CD4-positive, alpha-beta T cell (primary cell): ENCODE data around the gene DLGAP4. TPM values are rescaled to one million over a fixed set of nuclear protein-coding genes. Genes with fewer than 3 reads are reported as not detected.

Experiments
- ATAC-seq: fragments of 200-7000 bp; cut with Tn5 transposase; one replicate; pipeline ENCODE4 v1.10.0; 2022; ENCODE audit warnings: mild to moderate bottlenecking; ENCODE audit not compliant: poor library complexity
- CTCF ChIA-PET: fragments of 350-600 bp; sonication (Branson Sonifier 250); formaldehyde crosslinking; loops from one replicate; lab custom pipeline; 2021; ENCODE audit warnings: antibody characterized with exemption, inconsistent platforms; lab: Charles Lee
- POLR2A ChIA-PET: fragments of 350-600 bp; sonication (Branson Sonifier 250); formaldehyde crosslinking; loops from one replicate; lab custom pipeline; 2021; ENCODE audit warnings: antibody characterized with exemption, inconsistent platforms; lab: Charles Lee
- DNase-seq, 14 experiments: peaks; one replicate each; pipeline ENCODE4 v3.0.0-alpha.2; 2013 to 2020; ENCODE audit warnings: mixed read lengths in 2 of 14
- H3K27ac ChIP-seq, 2 donors: one replicate each; pipeline versions ENCODE4 v1.5.1 to v1.7.0; 2013; ENCODE audit warnings: low read length in 2 of 2, low read depth in 1 of 2, mild to moderate bottlenecking in 1 of 2
- H3K27me3 ChIP-seq, 2 experiments: 1 replicate in 1 of 2; 2 replicates in 1 of 2; pipeline versions ENCODE4 v1.6.1 to v1.7.0; 2013; ENCODE audit warnings: low read length in 2 of 2, control low read depth in 1 of 2, mild to moderate bottlenecking in 1 of 2, moderate library complexity in 1 of 2; ENCODE audit not compliant: insufficient read depth in 2 of 2, control insufficient read depth in 1 of 2
- H3K36me3 ChIP-seq: one replicate; pipeline ENCODE4 v1.6.1; 2013; ENCODE audit warnings: low read length, control low read depth; ENCODE audit not compliant: insufficient read depth
- H3K4me1 ChIP-seq: one replicate; pipeline ENCODE4 v1.6.1; 2013; ENCODE audit warnings: low read length, control low read depth; ENCODE audit not compliant: insufficient read depth
- H3K4me3 ChIP-seq: one replicate; pipeline ENCODE4 v1.5.1; 2013; ENCODE audit warnings: mild to moderate bottlenecking, low read length, moderate library complexity
- H3K9me3 ChIP-seq, 2 experiments: 1 replicate in 1 of 2; 2 replicates in 1 of 2; pipeline versions ENCODE4 v1.6.1 to v1.7.0; 2013; ENCODE audit warnings: low read length in 2 of 2, mild to moderate bottlenecking in 2 of 2, control low read depth in 1 of 2, moderate library complexity in 1 of 2; ENCODE audit not compliant: control insufficient read depth in 1 of 2, insufficient read depth in 1 of 2
- H3K27ac Mint-ChIP-seq: one replicate; pipeline ENCODE4 v1.8.0; 2020; ENCODE audit warnings: mixed read lengths
- H3K27me3 Mint-ChIP-seq: one replicate; pipeline ENCODE4 v1.8.0; 2021; ENCODE audit warnings: mixed read lengths
- H3K36me3 Mint-ChIP-seq: one replicate; pipeline ENCODE4 v1.8.0; 2021; ENCODE audit warnings: low read depth, mixed read lengths
- H3K4me1 Mint-ChIP-seq: one replicate; pipeline ENCODE4 v1.8.0; 2021; ENCODE audit warnings: low read depth, mixed read lengths
- H3K4me3 Mint-ChIP-seq: one replicate; pipeline ENCODE4 v1.8.0; 2020; ENCODE audit warnings: mild to moderate bottlenecking, mixed read lengths
- H3K9me3 Mint-ChIP-seq: one replicate; pipeline ENCODE4 v1.8.0; 2020; ENCODE audit warnings: mixed read lengths
- intact Hi-C, 2 experiments: fragments of 100-400 bp; cut with DNase I in 1 of 2; cut with micrococcal nuclease in 1 of 2; formaldehyde crosslinking; loops; one replicate each; pipeline versions ENCODE4 v1.15.1 to v1.9.0; 2023 to 2025; cut with DNase I, micrococcal nuclease
- total RNA-seq, 174 experiments: library from RNA in 2 of 174; stranded (reverse) in 2 of 174; gene quantifications; one replicate each; pipeline ENCODE4 v1.2.3 and lab custom pipeline; 2021 to 2026
- TF ChIP-seq, protein P1 (sequence below): fragments of 200-600 bp; IDR thresholded peaks from one replicate; pipeline ENCODE4 v1.8.0; 2022; ENCODE audit warnings: antibody characterized with exemption, mild to moderate bottlenecking

DLGAP4 gene
- total RNA-seq, 2 experiments from 2014 or later = 16.0 to 16.1 TPM

- ChIA-PET CTCF (no interaction called here), POLR2A (no interaction called here)
- H3K4me1 Mint-ChIP-seq = no peaks in the 10 kb centered on the region
- no peaks in the 10 kb centered on the region for H3K36me3 ChIP-seq
- H3K27me3 ChIP-seq = peaks cover 5% of the 10 kb centered on the region in 2 experiments
- no peak overlapping the region for H3K4me3 ChIP-seq
- H3K9me3 ChIP-seq = peaks cover 0 to 3% of the 10 kb centered on the region in 2 experiments
- intact Hi-C loops = no loop called here
- H3K36me3 Mint-ChIP-seq = no peaks in the 10 kb centered on the region
- peaks cover 31% of the 10 kb centered on the region for H3K27me3 Mint-ChIP-seq
- H3K9me3 Mint-ChIP-seq = no peaks in the 10 kb centered on the region
- no peak overlapping the region for H3K27ac ChIP-seq
- DNase-seq (no peak), ATAC-seq (no peak)
- no peak overlapping the region for H3K27ac Mint-ChIP-seq
- TF ChIP-seq, protein P1, sequence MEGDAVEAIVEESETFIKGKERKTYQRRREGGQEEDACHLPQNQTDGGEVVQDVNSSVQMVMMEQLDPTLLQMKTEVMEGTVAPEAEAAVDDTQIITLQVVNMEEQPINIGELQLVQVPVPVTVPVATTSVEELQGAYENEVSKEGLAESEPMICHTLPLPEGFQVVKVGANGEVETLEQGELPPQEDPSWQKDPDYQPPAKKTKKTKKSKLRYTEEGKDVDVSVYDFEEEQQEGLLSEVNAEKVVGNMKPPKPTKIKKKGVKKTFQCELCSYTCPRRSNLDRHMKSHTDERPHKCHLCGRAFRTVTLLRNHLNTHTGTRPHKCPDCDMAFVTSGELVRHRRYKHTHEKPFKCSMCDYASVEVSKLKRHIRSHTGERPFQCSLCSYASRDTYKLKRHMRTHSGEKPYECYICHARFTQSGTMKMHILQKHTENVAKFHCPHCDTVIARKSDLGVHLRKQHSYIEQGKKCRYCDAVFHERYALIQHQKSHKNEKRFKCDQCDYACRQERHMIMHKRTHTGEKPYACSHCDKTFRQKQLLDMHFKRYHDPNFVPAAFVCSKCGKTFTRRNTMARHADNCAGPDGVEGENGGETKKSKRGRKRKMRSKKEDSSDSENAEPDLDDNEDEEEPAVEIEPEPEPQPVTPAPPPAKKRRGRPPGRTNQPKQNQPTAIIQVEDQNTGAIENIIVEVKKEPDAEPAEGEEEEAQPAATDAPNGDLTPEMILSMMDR = no peak
- H3K4me3 Mint-ChIP-seq = no peak overlapping the region
- no peaks in the 10 kb centered on the region for H3K4me1 ChIP-seq
Measured at GRCh38 chr20:36339646-36340592, 33.8 kb downstream of the DLGAP4 start.

DNA sequence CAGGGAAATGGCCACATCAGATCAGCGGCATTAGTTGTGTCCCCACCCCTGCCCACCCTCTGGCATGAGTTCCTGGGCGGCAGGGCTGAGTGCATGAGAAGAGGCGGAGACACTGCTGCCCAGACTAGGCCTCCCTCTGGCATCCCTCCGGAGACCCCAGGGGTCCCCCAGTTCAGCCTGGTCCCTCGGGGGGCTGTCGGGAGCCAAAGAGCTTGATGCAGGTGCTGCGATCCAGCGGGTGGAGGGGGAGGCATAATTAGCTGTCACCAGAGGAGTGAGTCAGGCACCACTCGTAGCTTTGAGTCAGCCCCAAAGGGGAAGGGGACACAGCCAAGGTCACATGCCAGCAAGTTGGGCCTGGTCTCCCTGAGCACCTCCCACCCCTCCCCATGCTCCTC is 34.5 kb downstream of the DLGAP4 start:
- H3K36me3 Mint-ChIP-seq = no peaks in the 10 kb centered on the region
- TF ChIP-seq, protein P1 = no peak
- CTCF ChIA-PET = no interaction called here

DNA sequence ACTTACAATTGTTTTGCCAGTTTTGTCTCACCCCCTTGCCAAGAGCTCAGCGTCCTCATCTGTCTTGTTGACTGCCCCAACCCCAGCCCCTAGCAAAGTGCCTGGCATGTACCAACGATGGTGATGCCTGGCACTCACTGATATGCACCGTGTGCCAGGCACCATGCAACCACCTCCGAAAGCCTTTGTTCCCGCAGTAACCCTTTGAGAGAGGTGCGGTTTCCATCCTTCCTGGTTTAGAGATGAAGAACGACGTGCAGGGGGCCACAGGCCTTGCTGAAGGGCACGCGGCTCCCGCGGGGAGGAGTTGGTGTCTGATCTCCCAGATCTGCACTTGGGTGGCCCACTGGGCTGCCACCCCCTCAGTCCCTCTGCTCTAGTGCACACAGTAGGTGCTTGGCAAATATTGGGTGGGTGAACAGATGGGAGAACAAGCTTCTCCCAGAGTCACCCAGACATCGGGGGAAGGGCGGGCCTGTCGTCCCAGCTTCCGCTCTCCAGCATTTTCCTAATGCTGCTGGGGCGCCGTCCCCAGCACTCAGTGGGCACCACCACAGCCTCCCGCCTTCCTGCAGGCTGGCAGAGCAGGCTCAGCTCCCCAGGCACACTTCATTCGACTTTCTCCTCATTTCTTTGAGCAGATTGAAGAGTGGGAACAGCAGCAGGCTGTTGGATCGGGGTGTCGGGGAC is 35.3 kb downstream of the DLGAP4 start:
- ATAC-seq = no peak
- DNase-seq = no peak
- peaks cover 16% of the 10 kb centered on the region for H3K27me3 Mint-ChIP-seq
- H3K27me3 ChIP-seq = peaks cover 0 to 7% of the 10 kb centered on the region in 2 experiments
- intact Hi-C loops = no loop called here
- no peaks in the 10 kb centered on the region for H3K36me3 Mint-ChIP-seq
- H3K9me3 Mint-ChIP-seq = no peaks in the 10 kb centered on the region
- TF ChIP-seq, protein P1 = no peak
- H3K4me3 ChIP-seq = no peak overlapping the region
- ChIA-PET POLR2A (no interaction called here), CTCF (interaction anchor here (0.5 kb wide), 1 partner anchor 1572 kb away, joined by 3 read pairs; no protein-coding TSS in a partner anchor)
- H3K4me3 Mint-ChIP-seq = no peak overlapping the region
- no peaks in the 10 kb centered on the region for H3K4me1 ChIP-seq
- no peak overlapping the region for H3K27ac ChIP-seq
- H3K27ac Mint-ChIP-seq = no peak overlapping the region
- no peaks in the 10 kb centered on the region for H3K4me1 Mint-ChIP-seq
- H3K9me3 ChIP-seq = peaks cover 0 to 3% of the 10 kb centered on the region in 2 experiments
- no peaks in the 10 kb centered on the region for H3K36me3 ChIP-seq

More for the DNA sequence above, 34.5 kb downstream of the DLGAP4 start:
- H3K9me3 Mint-ChIP-seq = no peaks in the 10 kb centered on the region
- Histone ChIP-seq H3K4me3 (no peak overlapping the region), H3K27me3 (peaks cover 0 to 7% of the 10 kb centered on the region in 2 experiments), H3K27ac (no peak overlapping the region), H3K9me3 (peaks cover 0 to 3% of the 10 kb centered on the region in 2 experiments), H3K4me1 (no peaks in the 10 kb centered on the region), H3K36me3 (no peaks in the 10 kb centered on the region)
- peaks cover 25% of the 10 kb centered on the region for H3K27me3 Mint-ChIP-seq
- no peak for DNase-seq
- ATAC-seq = no peak
- H3K27ac Mint-ChIP-seq = no peak overlapping the region
- POLR2A ChIA-PET = no interaction called here
- no peaks in the 10 kb centered on the region for H3K4me1 Mint-ChIP-seq
- intact Hi-C loops = no loop called here
- H3K4me3 Mint-ChIP-seq = no peak overlapping the region
